ENCODE results near the gene RAD9B.

DNA sequence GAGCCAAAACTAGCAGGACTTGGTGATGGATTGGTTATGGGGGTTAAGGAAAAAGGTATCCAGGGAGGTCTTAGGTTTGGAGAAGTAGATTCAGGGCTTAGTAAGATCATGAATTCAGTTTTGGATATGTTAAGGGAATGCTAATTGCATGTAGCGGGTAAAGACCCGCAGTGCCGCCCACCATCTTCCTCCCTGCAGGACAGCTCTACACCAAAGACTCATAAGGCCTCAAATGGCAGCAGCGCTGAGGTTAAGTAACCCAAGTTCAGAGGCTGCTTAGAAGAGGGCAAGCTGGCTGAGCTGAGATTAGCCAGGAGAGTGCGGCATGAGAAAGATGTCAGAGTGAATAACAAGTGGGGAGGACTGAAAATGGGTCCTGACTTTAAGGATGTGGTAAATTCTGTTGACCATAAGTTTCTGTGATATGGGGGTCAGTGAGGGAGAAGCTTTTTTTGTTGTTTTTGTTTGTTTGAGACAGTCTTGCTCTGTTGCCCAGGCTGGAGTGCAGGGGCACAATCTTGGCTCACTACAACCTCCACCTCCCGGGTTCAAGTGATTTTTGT is 26.2 kb downstream of the RAD9B start:
- TF ChIP-seq GATA2 (IDR thresholded peaks at IDR 0.05; ENCODE audit: low read depth, low read length) (no peak), GATA3 (IDR thresholded peaks at IDR 0.05; ENCODE audit: low read depth, low read length) (no peak)

Measured in SH-SY5Y (cell line).